Measurements from ENCODE around the gene SORD. TPM values are rescaled to one million over a fixed set of nuclear protein-coding genes. Genes with fewer than 3 reads are reported as not detected.
"Not testable (repeated sequence)": the region's sequence is repeated elsewhere in the genome, so short reads cannot be mapped to it uniquely, and the experiment has no call there.

The SORD gene
- total RNA-seq, 1 donor = 4.6 TPM

DNA sequence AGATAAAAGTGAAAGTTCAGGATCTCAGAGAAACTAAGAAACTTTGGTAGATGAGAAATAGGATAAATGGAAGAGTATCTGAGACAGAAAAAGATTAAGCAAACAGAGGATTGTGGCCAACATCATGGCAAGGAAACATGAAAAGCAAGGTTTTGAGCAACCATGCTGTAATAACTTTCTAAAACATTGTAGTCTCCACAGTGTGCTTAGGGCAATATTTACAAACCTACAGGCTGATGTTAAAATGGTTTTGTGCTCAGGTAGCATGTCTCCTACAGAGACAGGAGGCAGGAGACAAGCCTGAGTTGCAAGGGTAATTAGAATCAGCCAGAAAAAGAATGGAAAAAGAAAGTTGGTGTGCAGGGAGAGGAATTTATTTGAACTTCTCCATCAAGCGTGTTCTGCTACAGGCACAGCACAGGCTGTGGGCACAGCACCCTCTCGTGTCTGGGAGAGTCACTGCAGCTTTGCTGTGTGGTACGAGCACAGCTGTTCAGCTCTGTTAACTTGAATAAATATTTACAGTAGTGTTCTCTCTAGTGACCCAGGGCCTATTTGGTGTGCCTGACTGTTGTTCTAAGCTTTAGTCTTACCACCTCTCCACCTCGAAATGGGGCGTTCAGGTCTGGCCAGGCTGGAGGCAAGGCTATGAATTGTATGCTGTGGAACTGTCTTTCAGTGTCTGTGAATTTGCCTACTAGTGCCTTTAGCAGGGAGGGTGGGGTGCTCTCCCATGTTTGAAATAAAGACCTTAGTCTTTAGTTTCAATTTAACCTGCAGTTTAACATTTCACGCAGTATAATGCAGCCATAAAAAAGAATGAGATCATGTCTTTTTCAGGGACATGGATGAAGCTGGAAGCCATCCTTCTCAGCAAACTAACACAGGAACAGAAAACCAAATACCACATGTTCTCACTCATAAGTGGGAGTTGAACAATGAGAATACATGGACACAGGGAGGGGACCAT lies 14.1 kb downstream of the SORD start:
- not testable (repeated sequence) for H3K4me3 ChIP-seq (ENCODE audit: low read length); H3K9me3 ChIP-seq (ENCODE audit: low read depth, low read length); H3K27me3 ChIP-seq (ENCODE audit: insufficient read depth, low read length)
- peaks cover 20% of the 10 kb centered on the region for H3K4me1 ChIP-seq (ENCODE audit: insufficient read depth, low read length)

GRCh38 chr15:45037936-45038335 lies 14.9 kb downstream of the SORD start:
- no peaks in the 10 kb centered on the region for H3K27me3 ChIP-seq (ENCODE audit: insufficient read depth, low read length)
- H3K4me3 ChIP-seq (ENCODE audit: low read length) = no peak overlapping the region
- H3K4me1 ChIP-seq (ENCODE audit: insufficient read depth, low read length) = peaks cover 20% of the 10 kb centered on the region
- no peaks in the 10 kb centered on the region for H3K9me3 ChIP-seq (ENCODE audit: low read depth, low read length)

GRCh38 chr15:45040396-45040795 lies 17.4 kb downstream of the SORD start:
- H3K9me3 ChIP-seq (ENCODE audit: low read depth, low read length); H3K27me3 ChIP-seq (ENCODE audit: insufficient read depth, low read length); H3K4me3 ChIP-seq (ENCODE audit: low read length): not testable (repeated sequence)
- peaks cover 28% of the 10 kb centered on the region for H3K4me1 ChIP-seq (ENCODE audit: insufficient read depth, low read length)

GRCh38 chr15:45041538-45041937 lies 18.5 kb downstream of the SORD start:
- H3K27me3 ChIP-seq (ENCODE audit: insufficient read depth, low read length); H3K4me3 ChIP-seq (ENCODE audit: low read length); H3K9me3 ChIP-seq (ENCODE audit: low read depth, low read length): not testable (repeated sequence)
- H3K4me1 ChIP-seq (ENCODE audit: insufficient read depth, low read length) = peaks cover 27% of the 10 kb centered on the region

DNA sequence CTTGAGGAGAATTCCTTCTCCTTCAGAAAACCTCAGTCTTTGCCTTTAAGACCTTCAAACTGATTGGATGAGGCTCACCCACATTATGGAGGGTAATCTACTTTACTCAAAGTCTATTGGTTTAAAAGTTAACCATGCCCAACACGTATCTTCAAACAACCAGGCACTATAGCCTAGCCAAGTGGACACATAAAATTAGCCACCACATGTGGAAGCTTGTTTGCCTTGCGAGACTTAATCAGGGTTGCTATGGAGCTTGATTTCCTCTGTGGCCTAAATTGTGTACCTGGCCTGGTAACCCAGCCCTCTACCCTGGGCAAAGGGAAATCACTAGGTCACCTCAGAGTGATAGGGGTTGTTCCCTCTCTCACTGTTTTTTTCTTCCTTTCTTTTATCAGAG lies 19.9 kb downstream of the SORD start:
- peaks cover 20% of the 10 kb centered on the region for H3K4me1 ChIP-seq (ENCODE audit: insufficient read depth, low read length)
- not testable (repeated sequence) for H3K27me3 ChIP-seq (ENCODE audit: insufficient read depth, low read length); H3K9me3 ChIP-seq (ENCODE audit: low read depth, low read length); H3K4me3 ChIP-seq (ENCODE audit: low read length)

DNA sequence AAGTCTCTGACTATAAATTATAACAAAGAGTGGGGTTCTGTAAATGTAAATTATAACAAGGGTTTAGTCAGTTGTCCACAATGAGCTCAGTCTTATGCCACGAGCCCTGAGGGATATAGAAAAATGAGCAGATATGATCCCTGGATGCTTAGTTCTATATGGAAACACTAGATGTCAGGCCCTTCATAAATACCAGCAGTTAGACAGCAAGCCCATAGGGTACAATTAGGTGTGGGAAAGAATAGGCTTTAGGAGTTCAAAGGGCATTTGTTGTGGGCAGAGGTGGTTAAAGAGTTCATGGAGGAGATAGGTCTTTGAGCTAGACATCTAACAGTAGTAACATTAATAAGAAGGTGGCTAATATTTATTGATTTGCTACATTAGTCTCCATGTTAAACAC lies 21.3 kb downstream of the SORD start:
- H3K4me3 ChIP-seq (ENCODE audit: low read length); H3K9me3 ChIP-seq (ENCODE audit: low read depth, low read length); H3K27me3 ChIP-seq (ENCODE audit: insufficient read depth, low read length): not testable (repeated sequence)
- H3K4me1 ChIP-seq (ENCODE audit: insufficient read depth, low read length) = peaks cover 30% of the 10 kb centered on the region

- H3K4me1 ChIP-seq (ENCODE audit: insufficient read depth, low read length) = peaks cover 38% of the 10 kb centered on the region
- not testable (repeated sequence) for H3K27me3 ChIP-seq (ENCODE audit: insufficient read depth, low read length); H3K9me3 ChIP-seq (ENCODE audit: low read depth, low read length); H3K4me3 ChIP-seq (ENCODE audit: low read length)
These were observed 25.4 kb downstream of the SORD start for GRCh38 chr15:45048449-45048793.

DNA sequence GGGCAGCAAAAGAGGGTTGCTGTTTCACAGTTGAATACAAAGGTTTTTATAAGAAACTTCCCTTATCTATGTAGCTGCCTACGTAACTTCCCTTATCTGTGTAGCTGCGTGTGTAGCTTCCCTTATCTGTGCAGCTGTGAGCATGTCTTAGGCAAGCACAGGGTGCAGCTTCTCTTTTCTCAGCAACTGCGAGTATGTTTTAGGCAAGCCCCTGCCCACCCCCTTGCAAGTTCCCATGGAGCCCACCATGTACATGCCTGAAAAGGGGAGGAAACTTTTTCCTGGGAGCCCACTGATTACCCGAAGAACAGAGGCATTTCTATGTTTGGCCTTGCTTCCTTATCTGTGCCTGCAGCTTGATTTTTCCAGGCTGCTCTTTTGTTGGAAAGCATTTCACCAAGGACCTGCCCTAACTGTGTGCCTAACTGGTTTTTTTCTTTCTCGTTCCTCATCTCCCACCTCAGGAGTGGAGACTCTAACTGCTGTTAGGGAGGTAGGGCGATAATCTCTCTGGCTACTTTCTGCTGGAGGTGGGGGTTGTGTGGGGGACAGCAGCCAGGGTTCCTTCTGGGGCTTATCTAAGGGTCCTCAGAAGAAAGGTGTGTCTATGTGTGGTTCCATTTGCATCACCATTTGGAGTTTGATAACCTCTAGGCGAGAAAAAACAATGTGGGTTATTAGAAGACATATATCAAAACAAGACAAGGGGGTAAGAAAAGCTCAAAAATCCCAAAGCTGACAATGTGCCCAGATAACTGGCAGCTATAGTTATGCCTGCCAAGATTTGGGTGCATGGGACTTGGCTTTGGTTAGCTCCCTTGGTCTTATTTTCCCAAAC lies 26.0 kb downstream of the SORD start:
- no peak overlapping the region for H3K4me3 ChIP-seq (ENCODE audit: low read length)

DNA sequence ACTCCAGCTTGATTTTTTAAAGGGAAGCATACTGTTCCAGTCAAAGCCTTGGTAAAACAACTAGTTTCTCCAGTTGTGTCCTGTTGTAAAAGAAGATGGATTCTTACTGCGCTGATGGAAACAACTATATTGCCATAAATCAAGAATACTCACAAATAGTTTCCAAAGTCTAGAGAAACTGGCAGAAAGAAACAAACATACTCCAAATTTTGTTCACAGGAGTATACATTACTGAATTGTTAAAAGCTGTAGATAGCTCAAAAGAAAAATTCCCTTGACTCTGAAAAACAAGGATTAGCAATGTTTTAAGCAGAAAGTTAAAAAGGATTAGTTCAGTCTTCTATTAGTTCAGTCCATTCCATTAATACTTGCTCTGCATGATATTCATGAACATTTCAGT lies 27.6 kb downstream of the SORD start:
- Histone ChIP-seq H3K27me3 (ENCODE audit: insufficient read depth, low read length) (no peaks in the 10 kb centered on the region), H3K4me1 (ENCODE audit: insufficient read depth, low read length) (peaks cover 28% of the 10 kb centered on the region), H3K9me3 (ENCODE audit: low read depth, low read length) (no peaks in the 10 kb centered on the region), H3K4me3 (ENCODE audit: low read length) (no peak overlapping the region)

More for the DNA sequence above, 26.0 kb downstream of the SORD start:
- H3K27me3 ChIP-seq (ENCODE audit: insufficient read depth, low read length) = no peaks in the 10 kb centered on the region
- H3K4me1 ChIP-seq (ENCODE audit: insufficient read depth, low read length) = peaks cover 38% of the 10 kb centered on the region
- H3K9me3 ChIP-seq (ENCODE audit: low read depth, low read length) = no peaks in the 10 kb centered on the region

GRCh38 chr15:45052676-45053075 lies 29.7 kb downstream of the SORD start:
- H3K9me3 ChIP-seq (ENCODE audit: low read depth, low read length); H3K27me3 ChIP-seq (ENCODE audit: insufficient read depth, low read length); H3K4me3 ChIP-seq (ENCODE audit: low read length): not testable (repeated sequence)
- peaks cover 24% of the 10 kb centered on the region for H3K4me1 ChIP-seq (ENCODE audit: insufficient read depth, low read length)

- H3K27me3 ChIP-seq (ENCODE audit: insufficient read depth, low read length); H3K4me1 ChIP-seq (ENCODE audit: insufficient read depth, low read length); H3K9me3 ChIP-seq (ENCODE audit: low read depth, low read length); H3K4me3 ChIP-seq (ENCODE audit: low read length): not testable (repeated sequence)
These were observed 36.0 kb downstream of the SORD start for GRCh38 chr15:45058690-45059675.

DNA sequence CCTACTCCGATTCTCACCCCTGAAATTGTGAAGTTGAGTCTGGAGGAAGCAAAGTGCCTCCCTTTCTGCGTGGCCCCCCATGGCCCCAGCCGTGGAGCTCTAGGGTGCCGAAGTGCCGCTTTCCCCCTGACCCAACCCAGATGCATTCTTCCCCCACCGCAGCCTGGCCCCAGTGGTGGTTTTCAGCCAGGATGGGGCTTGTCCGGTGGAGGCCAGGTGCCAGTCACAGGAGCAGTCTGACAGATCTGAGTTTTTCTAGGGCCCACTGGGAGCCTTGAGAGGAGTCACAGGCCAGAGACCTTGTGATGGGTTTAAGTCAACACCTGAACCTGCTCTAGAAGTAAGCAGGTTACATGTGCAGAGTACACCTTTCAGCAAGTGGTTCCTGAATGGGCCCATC lies 39.3 kb downstream of the SORD start:
- H3K4me3 ChIP-seq (ENCODE audit: low read length); H3K27me3 ChIP-seq (ENCODE audit: insufficient read depth, low read length); H3K9me3 ChIP-seq (ENCODE audit: low read depth, low read length); H3K4me1 ChIP-seq (ENCODE audit: insufficient read depth, low read length): not testable (repeated sequence)

- Histone ChIP-seq H3K9me3 (ENCODE audit: low read depth, low read length) (no peaks in the 10 kb centered on the region), H3K4me1 (ENCODE audit: insufficient read depth, low read length) (peaks cover 3% of the 10 kb centered on the region), H3K4me3 (ENCODE audit: low read length) (no peak overlapping the region), H3K27me3 (ENCODE audit: insufficient read depth, low read length) (no peaks in the 10 kb centered on the region)
These were observed 41.4 kb downstream of the SORD start for GRCh38 chr15:45064386-45064785.

DNA sequence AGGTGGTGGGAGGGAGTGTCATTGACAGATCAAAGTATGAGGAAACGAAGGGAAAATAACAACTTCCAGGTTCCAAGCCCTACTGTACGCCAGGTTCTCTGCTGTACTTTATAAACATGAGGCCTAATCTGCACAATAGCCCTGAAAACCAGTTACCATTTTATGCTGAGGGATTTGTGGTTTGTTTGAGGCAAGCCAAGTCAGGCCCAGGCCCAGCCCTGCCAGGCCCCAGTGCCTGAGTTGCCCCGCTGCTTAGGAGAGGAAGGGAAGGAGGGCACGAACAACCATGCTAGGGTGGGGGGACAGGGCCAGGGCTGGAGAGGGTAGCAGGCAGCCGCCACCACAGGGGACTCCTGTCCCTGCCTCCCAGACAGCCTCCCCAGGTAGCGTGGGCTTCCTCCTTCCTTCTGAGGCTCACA lies 47.0 kb downstream of the SORD start:
- not testable (repeated sequence) for H3K9me3 ChIP-seq (ENCODE audit: low read depth, low read length); H3K4me1 ChIP-seq (ENCODE audit: insufficient read depth, low read length); H3K27me3 ChIP-seq (ENCODE audit: insufficient read depth, low read length)

GRCh38 chr15:45073602-45074001 lies 50.6 kb downstream of the SORD start:
- H3K4me3 ChIP-seq (ENCODE audit: low read length); H3K4me1 ChIP-seq (ENCODE audit: insufficient read depth, low read length); H3K27me3 ChIP-seq (ENCODE audit: insufficient read depth, low read length); H3K9me3 ChIP-seq (ENCODE audit: low read depth, low read length): not testable (repeated sequence)

More for the DNA sequence above, 47.0 kb downstream of the SORD start:
- not testable (repeated sequence) for H3K4me3 ChIP-seq (ENCODE audit: low read length)

Data from mononuclear cell (primary cell).